Mesenchymal stem cell (in vitro differentiated cells and primary cell): ENCODE measurements around the gene ANKFY1.

Source experiments
- DNase-seq: peaks from one replicate; pipeline ENCODE4 v3.0.0-alpha.2; 2013
- H2AFZ ChIP-seq: one replicate; pipeline ENCODE4 v1.6.1; 2013; ENCODE audit warnings: low read depth, mild to moderate bottlenecking, control low read depth, inconsistent platforms, low read length, moderate library complexity
- H2AK5ac ChIP-seq: 2 replicates; pipeline ENCODE4 v1.6.1; 2013; ENCODE audit warnings: low read length, moderate library complexity, mild to moderate bottlenecking, inconsistent platforms; ENCODE audit not compliant: severe bottlenecking
- H2BK120ac ChIP-seq: one replicate; pipeline ENCODE4 v1.6.1; 2013; ENCODE audit warnings: low read depth, mild to moderate bottlenecking, inconsistent platforms, low read length, moderate library complexity
- H2BK12ac ChIP-seq, 2 experiments: one replicate each; pipeline ENCODE4 v1.6.1; 2013; ENCODE audit warnings: inconsistent platforms in 2 of 2, low read length in 2 of 2, mild to moderate bottlenecking in 2 of 2, moderate library complexity in 2 of 2, control low read depth in 1 of 2
- H2BK15ac ChIP-seq: one replicate; pipeline ENCODE4 v1.6.1; 2013; ENCODE audit warnings: mild to moderate bottlenecking, low read depth, inconsistent platforms; ENCODE audit not compliant: poor library complexity, severe bottlenecking
- H2BK5ac ChIP-seq: 2 replicates; pipeline ENCODE4 v1.6.1; 2013; ENCODE audit warnings: low read depth, mild to moderate bottlenecking, low read length, control low read depth, inconsistent platforms; ENCODE audit not compliant: poor library complexity, severe bottlenecking
- H3K14ac ChIP-seq, 2 experiments: one replicate each; pipeline ENCODE4 v1.6.1; 2013; ENCODE audit warnings: inconsistent platforms in 2 of 2, low read length in 2 of 2, control low read depth in 1 of 2, mild to moderate bottlenecking in 1 of 2, moderate library complexity in 1 of 2
- H3K18ac ChIP-seq, 2 experiments: one replicate each; pipeline ENCODE4 v1.6.1; 2013; ENCODE audit warnings: inconsistent platforms in 2 of 2, low read length in 2 of 2, control low read depth in 1 of 2, low read depth in 1 of 2, mild to moderate bottlenecking in 1 of 2
- H3K23ac ChIP-seq, 2 experiments: one replicate each; pipeline ENCODE4 v1.6.1; 2013; ENCODE audit warnings: inconsistent platforms in 2 of 2, low read length in 2 of 2, mild to moderate bottlenecking in 2 of 2, moderate library complexity in 2 of 2, control low read depth in 1 of 2
- H3K27ac ChIP-seq: 2 replicates; pipeline ENCODE4 v1.5.1; 2013; ENCODE audit warnings: mild to moderate bottlenecking, moderate library complexity, low read length, control low read depth, inconsistent platforms; ENCODE audit not compliant: poor library complexity, severe bottlenecking
- H3K27me3 ChIP-seq, 2 experiments: 2 replicates each; pipeline versions ENCODE4 v1.6.1 to v1.7.0; 2013; ENCODE audit warnings: low read length in 2 of 2, mild to moderate bottlenecking in 2 of 2, moderate library complexity in 2 of 2, control low read depth in 1 of 2, inconsistent platforms in 1 of 2; ENCODE audit not compliant: control insufficient read depth in 1 of 2, insufficient read depth in 1 of 2
- H3K36me3 ChIP-seq, 2 experiments: 2 replicates each; pipeline versions ENCODE4 v1.6.1 to v1.7.0; 2013; ENCODE audit warnings: low read length in 2 of 2, control low read depth in 1 of 2, inconsistent platforms in 1 of 2, low read depth in 1 of 2, mild to moderate bottlenecking in 1 of 2; ENCODE audit not compliant: insufficient read depth in 2 of 2, control insufficient read depth in 1 of 2
- H3K4ac ChIP-seq, 2 experiments: one replicate each; pipeline ENCODE4 v1.6.1; 2013; ENCODE audit warnings: inconsistent platforms in 2 of 2, low read length in 2 of 2, mild to moderate bottlenecking in 2 of 2, moderate library complexity in 2 of 2, control low read depth in 1 of 2, low read depth in 1 of 2
- H3K4me1 ChIP-seq: 2 replicates; pipeline ENCODE4 v1.6.1; 2013; ENCODE audit warnings: low read depth, low read length, control low read depth; ENCODE audit not compliant: control insufficient read depth, insufficient read depth
- H3K4me2 ChIP-seq: 2 replicates; pipeline ENCODE4 v1.6.1; 2013; ENCODE audit warnings: low read length, mild to moderate bottlenecking, inconsistent platforms; ENCODE audit not compliant: poor library complexity, severe bottlenecking
- H3K4me3 ChIP-seq, 2 experiments: 2 replicates each; pipeline versions ENCODE4 v1.5.1 to v1.7.0; 2013; ENCODE audit warnings: low read length in 2 of 2, mild to moderate bottlenecking in 2 of 2, control low read depth in 1 of 2, low read depth in 1 of 2; ENCODE audit not compliant: insufficient read depth in 1 of 2
- H3K79me1 ChIP-seq: replicated peaks from 2 replicates; pipeline ENCODE4 v1.6.1; 2013; ENCODE audit warnings: mild to moderate bottlenecking, control low read depth, low read length, inconsistent platforms; ENCODE audit not compliant: poor library complexity, severe bottlenecking
- H3K9ac ChIP-seq: 2 replicates; pipeline ENCODE4 v1.7.0; 2013; ENCODE audit warnings: mild to moderate bottlenecking, low read length, moderate library complexity
- H3K9me3 ChIP-seq: 2 replicates; pipeline ENCODE4 v1.7.0; 2013; ENCODE audit warnings: mild to moderate bottlenecking, low read length; ENCODE audit not compliant: control insufficient read depth
- H4K8ac ChIP-seq: one replicate; pipeline ENCODE4 v1.6.1; 2013; ENCODE audit warnings: inconsistent platforms, mild to moderate bottlenecking, low read length, moderate library complexity
- H4K91ac ChIP-seq: one replicate; pipeline ENCODE4 v1.6.1; 2013; ENCODE audit warnings: mild to moderate bottlenecking, low read length, inconsistent platforms
- WGBS: methylation state at CpG from one replicate; pipeline ENCODE4 v1.1.7; 2013; ENCODE audit warnings: mixed read lengths; 5-methylcytosine and 5-hydroxymethylcytosine counted together

The ANKFY1 gene

DNA sequence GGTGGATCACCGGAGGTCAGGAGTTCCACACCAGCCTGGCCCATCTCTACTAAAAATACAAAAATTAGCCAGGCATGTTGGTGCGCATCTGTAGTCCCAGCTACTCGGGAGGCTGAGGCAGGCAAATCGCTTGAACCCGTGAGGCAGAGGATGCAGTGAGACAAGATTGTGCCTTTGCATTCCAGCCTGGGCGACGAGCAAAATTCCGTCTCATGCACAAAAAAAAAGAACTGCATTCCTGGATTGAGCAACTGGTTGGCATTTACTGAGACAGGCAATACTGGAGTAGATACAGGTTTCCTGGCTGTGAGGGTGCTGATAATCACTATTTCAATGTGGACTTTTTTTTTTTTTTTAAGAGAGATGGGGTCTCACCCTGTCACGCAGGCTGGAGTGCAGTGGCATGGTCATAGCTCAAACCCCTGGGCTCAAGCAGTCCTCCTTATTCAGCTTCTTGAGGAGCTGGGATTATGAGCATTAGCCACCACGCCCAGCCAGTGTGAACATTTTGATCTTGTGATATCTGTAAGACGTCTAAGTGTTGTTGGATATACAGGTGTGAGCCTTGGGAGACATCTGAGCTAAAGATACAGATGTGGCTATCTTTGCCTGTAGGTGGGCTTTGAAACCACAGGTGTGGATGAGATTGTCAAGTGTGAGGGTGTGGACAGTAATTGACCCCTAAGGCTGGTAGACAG is 115.0 kb downstream of the ANKFY1 start:
- Histone ChIP-seq H2BK15ac (no peak overlapping the region), H3K9me3 (no peaks in the 10 kb centered on the region), H4K91ac (no peak overlapping the region), H3K27ac (no peak overlapping the region), H2AK5ac (no peak overlapping the region), H3K9ac (no peak overlapping the region), H2BK5ac (no peak overlapping the region), H3K4me3 (no peak overlapping the region), H3K18ac (no peak overlapping the region), H3K27me3 (no peaks in the 10 kb centered on the region), H3K14ac (no peak overlapping the region), H2BK12ac (no peak overlapping the region), H2AFZ (no peak overlapping the region), H3K79me1 (peaks cover 15% of the 10 kb centered on the region), H3K23ac (no peak overlapping the region), H4K8ac (no peak overlapping the region), H3K36me3 (peaks cover 18 to 24% of the 10 kb centered on the region in 2 experiments), H3K4me2 (no peak overlapping the region), H3K4me1 (no peaks in the 10 kb centered on the region), H2BK120ac (no peak overlapping the region), H3K4ac (no peak overlapping the region)
- DNase-seq: no peak
- WGBS: 92% methylated on average over 11 of the region's 11 CpGs

DNA sequence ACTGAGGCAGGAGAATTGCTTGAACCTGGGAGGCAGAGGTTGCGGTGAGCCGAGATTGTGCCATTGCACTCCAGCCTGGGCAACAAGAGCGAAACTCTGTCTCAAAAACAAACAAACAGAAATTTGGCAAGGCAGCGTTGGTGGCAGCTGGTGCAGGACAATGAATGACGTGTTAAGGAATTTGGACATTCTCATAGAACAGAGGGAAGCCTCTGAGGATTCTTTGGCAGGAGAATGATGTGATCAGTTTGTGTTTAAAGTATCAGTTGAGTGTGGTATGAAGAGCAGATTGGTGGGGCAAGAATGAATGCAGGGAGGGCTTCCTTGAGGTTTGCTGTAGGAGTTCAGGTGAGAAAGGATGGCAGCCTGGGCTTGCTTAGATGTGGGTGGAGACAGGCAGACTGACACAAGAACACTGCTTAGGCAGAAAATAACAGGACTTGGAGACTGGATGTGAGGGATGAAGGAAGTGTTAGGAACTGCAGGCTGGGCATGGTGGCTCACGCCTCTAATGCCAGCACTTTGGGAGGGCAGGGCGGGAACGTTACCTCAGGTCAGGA is 115.9 kb downstream of the ANKFY1 start:
- Histone ChIP-seq H4K8ac (no peak overlapping the region), H2BK120ac (no peak overlapping the region), H4K91ac (no peak overlapping the region), H2AFZ (no peak overlapping the region), H3K4me3 (no peak overlapping the region), H3K9ac (no peak overlapping the region), H3K23ac (no peak overlapping the region), H3K36me3 (peaks cover 11 to 15% of the 10 kb centered on the region in 2 experiments), H3K27ac (no peak overlapping the region), H3K4me1 (no peaks in the 10 kb centered on the region), H3K4me2 (no peak overlapping the region), H2BK12ac (no peak overlapping the region), H3K27me3 (no peaks in the 10 kb centered on the region), H3K79me1 (peaks cover 15% of the 10 kb centered on the region), H2BK15ac (no peak overlapping the region), H2AK5ac (no peak overlapping the region), H2BK5ac (no peak overlapping the region), H3K4ac (no peak overlapping the region), H3K9me3 (no peaks in the 10 kb centered on the region), H3K18ac (no peak overlapping the region), H3K14ac (no peak overlapping the region)
- whole genome bisulfite sequencing: 90% methylated on average over 8 of the region's 8 CpGs
- DNase-seq: no peak

DNA sequence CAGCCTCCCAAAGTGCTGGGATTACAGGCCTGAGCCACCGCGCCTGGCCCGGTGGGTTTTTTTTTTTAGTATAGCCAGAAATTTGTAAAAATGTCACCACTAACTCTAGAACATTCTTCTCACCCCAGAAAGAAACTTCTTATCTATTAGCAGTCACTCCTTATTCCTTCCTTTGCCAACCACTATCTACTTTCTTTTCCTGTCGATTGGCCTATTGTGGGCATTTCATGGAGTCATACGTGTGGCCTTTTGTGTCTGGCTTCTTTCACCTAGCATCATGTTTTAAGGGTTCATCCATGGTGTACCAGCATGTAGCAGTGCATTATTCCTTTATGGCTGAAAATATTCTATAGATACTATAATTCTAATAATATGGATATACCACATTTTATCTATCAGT is 117.1 kb downstream of the ANKFY1 start:
- DNase-seq: no peak
- H3K4me1 ChIP-seq: no peaks in the 10 kb centered on the region
- 84% methylated on average over 5 of the region's 5 CpGs for WGBS

DNA sequence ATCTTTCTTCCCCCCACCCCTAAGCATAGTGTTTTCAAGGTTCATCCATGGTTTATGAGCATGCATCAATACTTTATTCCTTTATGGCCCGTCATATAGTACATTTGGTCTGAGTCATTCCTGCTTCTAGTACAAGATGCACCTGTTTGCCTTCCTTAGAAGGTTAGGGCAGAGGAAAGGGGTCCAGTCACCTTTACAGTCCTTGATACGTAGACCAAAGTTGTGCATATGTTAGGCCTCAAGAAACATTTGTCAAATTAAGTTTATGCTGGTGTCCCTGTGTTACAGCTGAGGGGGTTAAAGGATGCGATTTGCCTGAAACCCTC is 119.4 kb downstream of the ANKFY1 start:
- DNase-seq: no peak
- WGBS: 69% methylated on average over 3 of the region's 3 CpGs
- H2BK120ac ChIP-seq: no peak overlapping the region

More for the DNA sequence above, 117.1 kb downstream of the ANKFY1 start:
- Histone ChIP-seq H2BK15ac (no peak overlapping the region), H2AK5ac (no peak overlapping the region), H2BK12ac (no peak overlapping the region), H3K4me3 (no peak overlapping the region), H3K18ac (no peak overlapping the region), H4K91ac (no peak overlapping the region), H3K36me3 (peaks cover 6 to 15% of the 10 kb centered on the region in 2 experiments), H2BK5ac (no peak overlapping the region), H3K79me1 (peaks cover 17% of the 10 kb centered on the region), H2AFZ (no peak overlapping the region), H4K8ac (no peak overlapping the region), H3K4me2 (no peak overlapping the region), H2BK120ac (no peak overlapping the region), H3K23ac (no peak overlapping the region), H3K14ac (no peak overlapping the region), H3K27ac (no peak overlapping the region), H3K9me3 (no peaks in the 10 kb centered on the region), H3K4ac (no peak overlapping the region), H3K9ac (no peak overlapping the region), H3K27me3 (no peaks in the 10 kb centered on the region)

More for the DNA sequence above, 119.4 kb downstream of the ANKFY1 start:
- H4K8ac ChIP-seq: no peak overlapping the region
- no peaks in the 10 kb centered on the region for H3K9me3 ChIP-seq
- H3K14ac ChIP-seq: no peak overlapping the region
- no peak overlapping the region for H3K4ac ChIP-seq
- no peak overlapping the region for H4K91ac ChIP-seq
- H3K27ac ChIP-seq: peak overlapping the region; percentile 95
- H3K79me1 ChIP-seq: peaks cover 19% of the 10 kb centered on the region
- H3K18ac ChIP-seq: no peak overlapping the region
- H3K36me3 ChIP-seq: peaks cover 0 to 12% of the 10 kb centered on the region in 2 experiments
- H3K23ac ChIP-seq: no peak overlapping the region
- H3K9ac ChIP-seq: peak overlapping the region; percentile 98
- H3K4me3 ChIP-seq: peak overlapping the region; percentile 88 to 95
- H2BK5ac ChIP-seq: no peak overlapping the region
- H3K27me3 ChIP-seq: no peaks in the 10 kb centered on the region
- H2AK5ac ChIP-seq: no peak overlapping the region
- no peak overlapping the region for H2BK12ac ChIP-seq
- H3K4me1 ChIP-seq: peaks cover 3% of the 10 kb centered on the region
- H3K4me2 ChIP-seq: peak overlapping the region; percentile 80
- H2BK15ac ChIP-seq: no peak overlapping the region
- no peak overlapping the region for H2AFZ ChIP-seq
